HG02763 (cell line): Measurements from ENCODE around the gene TDRD15.
"Not testable (repeated sequence)": the region's sequence is repeated elsewhere in the genome, so short reads cannot be mapped to it uniquely, and the experiment has no call there.

Experiments used
- ATAC-seq: cut with Tn5 transposase; IDR thresholded peaks from one replicate; pipeline ENCODE4 v1.9.1; 2021; ENCODE audit warnings: mild to moderate bottlenecking, moderate library complexity; ENCODE audit not compliant: unreplicated experiment

TDRD15 gene

GRCh38 chr2:21123473-21124393 lies at the start of gene TDRD15:
Gene TDRD15, plus strand, starts transcription at chr2:21123968. Its CDS starts 13,500 bp downstream, at chr2:21137468.
- ATAC-seq, result no peak

- no peak for ATAC-seq
Observed at GRCh38 chr2:21078296-21078695, 45.5 kb upstream of the TDRD15 start.

- no peak for ATAC-seq
Observed at GRCh38 chr2:21083482-21083881, 40.3 kb upstream of the TDRD15 start.

DNA sequence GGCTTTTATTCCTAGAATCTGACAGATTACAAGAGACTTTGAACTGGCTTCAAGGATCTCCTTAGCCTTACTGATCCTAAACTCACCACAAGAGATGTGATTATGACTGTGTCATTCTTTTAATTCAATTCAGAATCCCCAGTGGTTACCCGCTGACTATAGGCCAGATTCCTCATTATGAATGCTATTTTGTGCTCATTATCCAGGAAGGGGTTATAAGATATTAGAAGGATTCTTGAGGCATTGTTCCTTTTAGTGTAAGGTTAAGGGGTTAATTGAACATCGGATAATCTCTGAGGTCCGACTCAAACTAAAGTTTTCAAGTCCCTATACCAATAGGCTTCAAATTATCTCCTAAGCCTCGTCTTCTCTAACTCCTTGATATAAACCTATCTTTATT lies 39.4 kb upstream of the TDRD15 start:
- no peak for ATAC-seq

GRCh38 chr2:21092308-21092869 lies 31.4 kb upstream of the TDRD15 start:
- no peak for ATAC-seq

DNA sequence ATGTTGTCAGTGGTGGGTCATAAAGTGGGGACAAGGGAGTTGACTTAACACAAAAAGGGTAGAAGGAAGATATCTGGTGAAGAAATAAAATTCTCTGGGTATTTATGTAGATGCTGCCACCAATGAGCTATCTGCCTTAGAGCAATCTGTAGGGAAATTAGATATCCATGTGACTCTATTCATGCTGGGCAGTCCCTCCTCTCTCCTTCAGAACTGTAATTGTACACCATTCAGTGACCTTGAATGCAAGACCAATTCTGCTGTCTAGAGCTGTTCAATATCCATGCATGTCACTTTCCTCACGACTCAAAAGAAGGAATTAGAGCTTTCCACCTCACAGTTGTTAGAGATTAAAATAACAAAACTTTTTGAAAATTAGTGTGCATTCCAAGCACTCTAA lies 28.6 kb upstream of the TDRD15 start:
- no peak for ATAC-seq

DNA sequence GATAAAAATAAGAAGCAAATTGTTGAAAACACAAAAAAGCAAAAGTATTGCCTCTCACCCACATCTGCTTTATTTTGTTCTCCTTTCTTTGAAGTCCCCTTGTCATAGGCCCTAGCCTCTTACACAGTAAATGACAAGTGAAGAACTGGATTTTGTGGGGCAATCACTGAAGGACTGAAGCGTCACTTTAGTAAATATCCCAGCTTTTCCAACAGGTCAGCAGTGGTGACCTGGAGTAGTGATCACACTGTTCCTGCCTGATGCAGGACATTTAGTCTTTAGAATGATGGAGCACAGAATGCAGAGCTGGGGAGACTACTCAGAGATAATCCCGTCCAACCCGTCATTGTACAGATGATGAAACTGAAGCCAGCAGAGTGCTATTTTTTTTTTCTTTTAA lies 28.1 kb upstream of the TDRD15 start:
- no peak for ATAC-seq

DNA sequence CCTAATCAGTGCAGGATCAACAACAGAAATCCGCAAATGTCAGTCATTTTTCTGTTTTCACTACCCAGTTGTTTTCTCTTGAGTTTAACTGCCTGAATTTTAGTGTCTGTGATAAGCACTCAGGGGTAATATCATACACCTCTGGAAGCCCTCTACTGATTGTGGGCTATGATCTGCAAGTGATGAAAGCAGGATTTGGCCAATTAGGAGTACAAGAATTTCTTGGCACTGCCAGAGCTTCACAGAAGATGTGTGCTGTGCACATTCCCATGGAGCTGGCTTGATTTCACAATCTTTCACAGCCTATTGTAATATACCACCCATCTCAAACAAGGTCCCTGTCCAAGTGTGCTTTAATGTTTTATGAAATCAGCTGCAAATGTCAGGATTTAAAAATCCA lies 27.3 kb upstream of the TDRD15 start:
- ATAC-seq, result no peak

GRCh38 chr2:21097331-21097730 lies 26.4 kb upstream of the TDRD15 start:
- ATAC-seq, result no peak

GRCh38 chr2:21098294-21098693 lies 25.5 kb upstream of the TDRD15 start:
- ATAC-seq, result no peak

DNA sequence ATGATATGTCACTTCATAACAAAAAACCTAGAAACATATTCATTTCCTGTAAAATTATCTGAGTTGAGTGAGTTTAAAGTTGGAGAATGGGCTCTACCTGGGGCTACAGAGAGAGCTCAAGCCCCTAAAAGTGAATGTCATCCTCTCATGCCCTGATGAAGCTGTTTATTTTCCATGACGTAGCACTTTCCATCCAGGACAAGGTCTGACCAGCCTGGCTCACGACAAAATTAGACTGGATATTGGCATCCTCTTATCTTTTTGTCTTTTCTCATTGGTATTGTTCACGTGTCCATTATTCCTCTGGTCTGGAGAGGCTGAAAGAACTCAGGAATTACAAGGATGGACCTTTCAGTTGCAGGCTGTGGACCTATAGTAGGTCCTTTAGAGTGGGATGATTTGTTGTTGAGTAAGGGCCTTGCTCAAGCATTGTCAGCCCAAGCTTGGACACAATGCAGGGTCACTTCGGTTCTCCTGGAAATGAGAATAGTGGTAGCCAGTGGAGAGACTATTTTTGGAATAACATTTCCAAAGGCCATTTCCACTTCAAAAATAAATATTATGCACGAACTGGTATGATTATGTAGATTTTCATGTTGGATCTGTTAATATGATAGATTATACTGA lies 24.4 kb upstream of the TDRD15 start:
- ATAC-seq, result no peak

GRCh38 chr2:21101514-21102155 lies 22.1 kb upstream of the TDRD15 start:
- ATAC-seq, result not testable (repeated sequence)

GRCh38 chr2:21102356-21102755 lies 21.4 kb upstream of the TDRD15 start:
- ATAC-seq, result no peak

DNA sequence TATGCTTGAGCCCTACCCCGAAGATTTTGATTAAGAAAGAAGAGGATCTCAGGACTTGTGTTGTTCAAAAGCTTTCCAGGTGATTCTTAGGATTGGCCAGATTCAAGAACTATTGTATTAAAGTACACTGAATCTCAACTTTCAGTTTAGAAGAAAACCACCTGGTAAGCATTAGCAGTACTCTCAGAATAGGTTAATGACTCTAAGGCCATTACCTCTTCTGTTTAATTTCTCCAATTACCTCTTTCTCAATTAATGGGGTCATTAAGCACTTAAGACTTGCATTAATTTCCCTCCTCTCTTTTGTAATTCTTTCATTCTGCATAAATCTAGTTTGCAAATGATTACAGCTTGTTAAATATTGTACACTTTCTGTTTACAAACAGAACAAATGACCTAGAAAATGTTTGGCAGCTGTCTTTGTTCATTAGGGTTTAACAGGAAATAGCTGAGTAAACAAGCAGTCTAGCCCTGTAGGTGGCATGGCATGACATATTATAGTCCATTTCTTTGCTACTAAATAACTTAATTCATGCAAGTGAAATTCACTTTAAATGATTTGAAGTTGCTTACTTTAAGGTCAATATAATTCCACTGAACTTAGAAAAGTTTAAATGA lies 20.4 kb upstream of the TDRD15 start:
- no peak for ATAC-seq

DNA sequence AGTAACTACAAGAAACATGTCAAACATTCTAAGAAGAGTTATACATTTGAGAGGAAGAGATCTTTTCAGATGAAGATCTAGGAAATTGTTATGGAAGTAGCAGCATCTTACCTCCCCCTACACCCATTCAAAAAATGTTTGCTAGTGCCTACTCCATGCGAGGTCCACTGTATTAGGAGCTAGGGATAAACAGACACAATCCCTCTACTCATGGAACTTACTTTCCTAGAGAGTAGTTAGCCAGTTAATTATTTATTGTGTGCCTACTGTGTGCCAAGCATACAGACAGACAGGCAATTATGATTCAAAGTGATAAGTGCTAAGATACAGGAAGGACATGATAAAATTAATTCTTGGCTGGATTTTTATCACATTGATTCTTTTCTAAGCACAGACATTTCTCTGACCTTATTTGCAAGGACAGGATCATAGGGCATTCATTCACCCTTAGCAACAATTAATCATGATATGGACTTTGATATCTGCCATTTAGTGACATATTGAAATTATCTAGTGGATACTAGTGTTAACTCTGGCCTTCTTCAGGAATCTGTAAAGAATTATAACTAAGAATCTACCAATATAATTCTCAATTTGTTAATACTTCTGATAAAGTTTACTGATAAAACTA lies 19.6 kb upstream of the TDRD15 start:
- no peak for ATAC-seq

DNA sequence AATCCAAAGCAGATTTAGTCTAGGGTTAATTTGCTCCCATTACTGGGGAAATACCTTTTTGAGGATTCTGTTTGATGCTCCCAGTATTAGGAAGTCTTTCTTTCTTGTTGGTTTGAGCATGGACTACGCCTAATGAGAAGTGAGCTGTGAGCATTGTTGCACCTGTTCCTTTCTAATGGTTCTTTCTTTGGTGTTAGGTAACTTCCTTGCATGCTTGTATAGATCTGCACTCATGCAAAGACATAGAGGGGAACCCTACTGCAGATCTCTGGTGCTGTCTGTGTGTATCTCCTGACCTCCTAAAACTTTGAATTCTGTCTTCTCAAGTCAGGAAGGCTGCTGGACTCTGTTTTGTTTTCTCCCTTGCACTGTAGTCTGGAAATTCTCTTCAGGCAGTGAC lies 12.8 kb upstream of the TDRD15 start:
- no peak for ATAC-seq

DNA sequence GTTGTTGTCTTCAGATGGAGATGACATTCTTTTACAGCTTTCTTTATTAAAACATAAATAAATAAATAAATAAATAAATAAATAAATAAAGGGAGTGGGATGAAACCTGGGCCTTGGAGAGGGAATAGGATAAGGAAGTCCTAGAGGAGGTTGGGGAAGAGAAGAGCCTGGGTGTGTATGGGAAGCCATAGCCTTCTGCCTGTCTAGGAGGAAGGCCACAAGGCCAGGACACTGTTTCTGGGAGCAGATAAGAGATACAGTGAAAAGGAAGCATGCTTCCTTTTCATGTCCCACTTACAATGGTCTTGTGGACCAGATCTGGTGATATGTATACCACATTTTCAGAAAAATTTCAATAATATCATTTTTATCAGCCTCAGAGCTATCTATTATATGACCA lies 6.1 kb upstream of the TDRD15 start:
- no peak for ATAC-seq

DNA sequence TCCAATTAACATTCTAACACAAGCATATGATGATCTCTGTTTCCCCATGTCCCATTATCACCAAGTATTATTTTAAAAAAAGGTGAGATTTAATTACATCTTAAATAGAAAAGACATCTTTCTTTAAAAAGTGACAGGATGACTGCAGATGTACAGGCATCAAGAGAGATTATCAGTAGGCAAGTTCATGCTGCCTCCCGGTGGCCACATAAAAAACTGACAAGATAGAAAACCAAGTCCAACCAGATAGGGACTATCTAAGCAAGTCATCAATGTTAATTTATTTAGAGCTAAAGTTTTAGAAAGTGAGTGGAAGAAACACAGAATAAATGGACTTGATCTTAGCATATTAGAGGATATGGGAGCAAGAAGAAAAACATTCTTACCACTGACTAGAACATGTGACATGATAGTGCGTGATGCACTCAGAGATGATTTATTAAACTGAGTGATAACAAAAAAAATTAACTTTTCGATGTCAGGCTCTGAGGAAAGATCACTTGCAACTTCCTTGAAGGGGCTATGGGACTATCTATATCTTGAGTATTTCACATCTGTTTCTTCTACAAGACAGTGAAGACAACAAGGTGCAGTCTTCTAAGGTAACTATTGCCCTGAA lies 5.4 kb upstream of the TDRD15 start:
- no peak for ATAC-seq

GRCh38 chr2:21131861-21132260 lies 8.1 kb downstream of the TDRD15 start:
- no peak for ATAC-seq

GRCh38 chr2:21135585-21135984 lies 11.8 kb downstream of the TDRD15 start:
- no peak for ATAC-seq
